Stimulated activated CD8-positive, alpha-beta memory T cell treated with anti-CD3 and anti-CD28 coated beads, Interleukin-7, amount 100 ng/mL, for 48 hours (primary cell): ENCODE results near the gene AVEN.
"Not testable (repeated sequence)": the region's sequence is repeated elsewhere in the genome, so short reads cannot be mapped to it uniquely, and the experiment has no call there.

Experiments
- DNase-seq, 2 donors: peaks; one replicate each; pipeline ENCODE4 v3.0.0-alpha.2; 2020; ENCODE audit warnings: low read depth in 1 of 2; ENCODE audit errors: extremely low read depth in 1 of 2

Gene AVEN, protein sequence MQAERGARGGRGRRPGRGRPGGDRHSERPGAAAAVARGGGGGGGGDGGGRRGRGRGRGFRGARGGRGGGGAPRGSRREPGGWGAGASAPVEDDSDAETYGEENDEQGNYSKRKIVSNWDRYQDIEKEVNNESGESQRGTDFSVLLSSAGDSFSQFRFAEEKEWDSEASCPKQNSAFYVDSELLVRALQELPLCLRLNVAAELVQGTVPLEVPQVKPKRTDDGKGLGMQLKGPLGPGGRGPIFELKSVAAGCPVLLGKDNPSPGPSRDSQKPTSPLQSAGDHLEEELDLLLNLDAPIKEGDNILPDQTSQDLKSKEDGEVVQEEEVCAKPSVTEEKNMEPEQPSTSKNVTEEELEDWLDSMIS

DNA sequence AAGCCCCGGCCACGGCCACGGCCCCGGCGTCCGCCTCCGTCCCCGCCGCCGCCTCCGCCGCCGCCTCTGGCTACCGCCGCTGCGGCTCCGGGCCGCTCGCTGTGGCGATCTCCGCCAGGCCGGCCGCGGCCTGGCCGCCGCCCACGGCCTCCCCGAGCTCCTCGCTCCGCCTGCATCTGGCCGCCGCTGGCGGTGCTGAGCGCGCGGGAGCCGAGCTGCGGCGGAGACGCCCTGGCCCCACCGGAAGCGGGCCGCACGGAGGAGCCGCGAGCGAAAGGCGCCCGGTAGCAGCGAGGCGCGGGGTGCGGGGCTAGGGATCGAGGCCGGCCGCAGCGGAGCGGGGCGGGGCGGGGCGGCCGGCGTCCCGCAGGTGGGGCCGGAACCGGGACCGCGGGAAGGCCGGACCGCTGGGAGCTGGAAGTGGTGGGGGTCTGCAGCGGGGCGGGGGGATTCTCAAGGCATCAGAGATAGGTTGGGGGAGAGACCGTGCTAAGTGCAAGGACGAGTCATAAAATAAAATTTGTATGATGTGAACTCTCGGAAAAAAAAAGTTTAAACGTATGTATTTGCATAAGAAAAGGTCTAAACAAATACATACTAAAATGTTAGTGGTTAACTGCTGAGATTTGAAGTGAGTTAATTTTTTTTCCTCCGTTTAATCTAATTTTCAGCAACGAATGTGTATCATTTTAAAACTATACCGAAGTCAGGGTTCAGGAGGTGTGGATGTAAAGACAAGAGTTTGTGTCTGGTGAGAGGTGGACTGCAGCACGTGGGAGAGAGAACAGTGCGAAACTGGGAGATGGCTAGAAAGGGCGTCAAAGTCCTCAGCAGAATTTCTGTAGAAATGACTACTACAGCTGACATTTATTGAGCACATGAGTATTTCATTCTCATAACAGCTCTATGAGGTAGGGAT is at the start of gene AVEN:
Gene AVEN (minus strand): TSS at position 334 of the 919 bp plus-strand sequence. CDS start 158 bp downstream, at position 176.
- peak; percentile 37 to 43 for DNase-seq

DNA sequence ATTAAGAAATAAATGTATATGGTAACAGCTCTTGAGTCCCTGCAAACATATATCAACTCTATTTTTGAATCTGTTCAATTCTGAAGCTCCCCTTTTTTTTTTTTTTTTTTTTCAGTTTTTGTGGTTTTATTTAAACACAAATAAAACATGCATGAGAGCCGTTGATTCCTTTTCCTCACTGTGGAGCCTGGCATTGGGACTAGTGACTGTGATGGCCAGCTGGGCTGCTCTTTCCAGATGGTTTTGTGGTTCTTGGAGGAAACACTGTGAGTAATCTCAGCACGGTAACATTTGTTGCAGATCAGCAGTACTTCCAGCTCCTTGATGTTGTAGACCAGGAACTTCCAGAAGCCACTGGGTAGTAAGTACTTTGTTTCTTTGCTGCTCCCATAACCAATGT is 46.7 kb upstream of the AVEN start:
- DNase-seq: no peak

DNA sequence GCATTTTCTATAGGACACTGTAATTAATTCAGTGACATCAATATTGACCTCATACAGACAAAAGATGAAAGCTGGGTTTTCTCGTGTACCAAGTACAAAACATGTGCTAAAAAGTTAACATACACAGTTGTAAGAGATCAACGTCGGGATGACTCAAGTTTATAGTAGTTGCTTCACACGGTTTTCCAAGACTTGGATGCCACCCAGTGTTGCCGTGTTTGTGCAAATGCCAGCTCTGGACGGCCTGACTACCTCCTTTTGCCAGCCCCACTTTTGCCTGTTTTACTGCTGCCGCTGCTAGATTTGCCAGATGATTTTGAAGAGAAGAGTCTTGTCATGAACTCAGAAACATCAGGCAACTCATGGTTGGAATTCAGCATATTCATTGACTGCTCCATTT is 45.1 kb upstream of the AVEN start:
- no peak for DNase-seq

DNA sequence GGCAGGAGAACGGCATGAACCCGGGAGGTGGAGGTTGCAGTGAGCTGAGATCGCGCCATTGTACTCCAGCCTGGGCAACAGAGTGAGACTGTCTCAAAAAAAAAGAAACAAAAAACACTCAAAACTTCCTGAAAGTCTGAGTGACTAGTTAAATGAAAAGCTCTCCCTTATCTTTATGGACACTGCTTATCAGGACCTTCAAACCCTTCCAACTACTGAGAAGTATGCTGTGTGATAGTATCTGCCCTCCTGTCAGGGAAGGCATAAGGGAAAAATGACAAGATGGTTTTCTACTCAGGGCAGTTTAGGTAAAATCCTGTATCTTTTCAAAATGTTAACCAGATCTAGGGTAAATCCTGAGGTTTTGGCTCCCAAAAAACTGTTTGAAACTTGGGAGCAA is 40.9 kb upstream of the AVEN start:
- no peak for DNase-seq

DNA sequence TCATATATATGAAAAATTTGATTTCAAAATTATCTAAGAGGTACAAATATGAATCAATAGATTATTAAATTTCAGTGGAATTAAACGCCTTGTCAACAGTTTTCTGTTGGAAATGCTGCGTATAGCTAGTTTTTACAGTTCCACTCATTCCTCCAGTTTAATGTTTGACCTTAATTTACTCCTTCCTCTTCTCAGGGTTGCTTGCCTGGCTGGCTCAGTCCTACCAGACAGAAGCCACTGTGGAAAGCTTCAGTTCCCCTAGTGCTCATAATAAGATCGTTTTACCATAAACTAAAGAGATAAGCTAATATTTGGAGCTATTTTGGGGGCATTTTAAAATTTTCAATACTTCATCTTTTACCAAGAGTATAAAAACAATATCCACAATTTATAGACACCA is 39.9 kb upstream of the AVEN start:
- DNase-seq: no peak

DNA sequence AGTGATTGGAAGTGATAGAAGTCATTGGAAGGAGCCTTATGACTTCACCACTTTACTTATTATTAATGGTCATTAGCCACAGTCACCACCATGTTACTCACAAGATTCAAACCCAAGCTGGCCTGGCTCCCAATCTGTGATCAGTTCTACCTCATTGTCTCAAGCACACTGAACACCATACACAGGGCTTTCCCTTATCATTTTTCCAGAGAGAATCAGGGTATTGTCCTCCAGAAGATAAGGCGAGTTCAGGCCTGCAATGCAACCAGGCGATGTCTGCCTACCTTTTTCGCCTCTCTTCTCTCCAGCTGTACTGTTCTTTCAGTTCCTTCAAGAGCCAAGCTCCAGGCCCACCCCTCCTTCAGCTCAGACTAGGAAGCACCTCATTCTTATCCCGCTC is 37.8 kb upstream of the AVEN start:
- no peak for DNase-seq

DNA sequence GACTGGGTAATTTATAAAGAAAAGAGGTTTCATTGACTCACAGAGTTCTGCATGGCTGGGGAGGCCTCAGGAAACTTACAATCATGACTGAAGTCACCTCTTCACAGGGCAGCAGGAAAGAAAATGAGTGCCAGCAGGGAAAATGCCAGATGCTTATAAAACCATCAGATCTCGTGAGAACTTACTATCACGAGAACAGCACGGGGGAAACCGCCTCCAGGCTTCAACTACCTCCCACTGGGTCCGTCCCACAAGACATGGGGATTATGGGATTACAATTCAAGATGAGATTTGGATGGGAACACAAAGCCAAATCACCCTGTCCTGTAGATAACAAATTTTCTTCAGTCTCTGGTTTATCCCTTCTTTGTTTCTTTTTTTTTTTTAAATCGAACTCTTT is 31.0 kb upstream of the AVEN start:
- DNase-seq: no peak

DNA sequence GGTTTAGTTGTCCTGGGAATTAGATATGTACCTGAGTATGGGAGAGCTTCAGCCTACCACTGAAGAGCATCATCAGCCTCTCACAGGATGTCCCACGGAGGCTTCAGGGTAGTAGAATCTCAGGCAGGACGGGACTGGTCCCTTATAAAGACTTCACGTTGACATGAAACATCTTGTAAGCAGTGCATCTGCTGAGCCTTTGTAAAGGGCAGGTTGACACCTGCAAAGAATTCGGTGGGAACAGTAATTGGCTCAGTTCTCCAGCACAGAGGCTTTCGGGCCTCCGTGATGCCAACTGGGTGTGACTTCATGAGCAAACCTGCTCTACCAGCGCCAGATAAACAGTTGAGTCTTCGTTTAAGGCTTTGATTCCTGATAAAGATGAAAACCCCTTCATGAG is 26.9 kb upstream of the AVEN start:
- DNase-seq: no peak

DNA sequence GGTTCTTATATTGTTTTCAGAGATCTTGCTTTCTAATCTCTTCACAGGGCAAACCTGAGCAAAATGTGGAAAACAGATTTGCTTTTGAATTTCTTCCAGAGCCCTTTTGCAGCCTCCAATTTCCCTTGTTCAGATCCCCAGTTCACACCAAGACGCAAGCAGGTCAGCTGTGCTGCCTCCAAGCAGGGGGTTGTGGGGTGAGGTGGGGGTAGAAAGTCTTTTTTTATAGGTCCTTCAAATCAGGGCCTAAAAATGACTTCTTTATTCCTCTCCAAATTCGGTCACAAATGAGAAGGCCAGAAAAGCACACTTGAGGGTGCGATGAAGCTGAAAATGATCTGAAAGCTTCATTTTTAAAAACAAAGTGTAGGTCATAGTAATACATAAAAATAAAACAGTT is 26.3 kb upstream of the AVEN start:
- no peak for DNase-seq

DNA sequence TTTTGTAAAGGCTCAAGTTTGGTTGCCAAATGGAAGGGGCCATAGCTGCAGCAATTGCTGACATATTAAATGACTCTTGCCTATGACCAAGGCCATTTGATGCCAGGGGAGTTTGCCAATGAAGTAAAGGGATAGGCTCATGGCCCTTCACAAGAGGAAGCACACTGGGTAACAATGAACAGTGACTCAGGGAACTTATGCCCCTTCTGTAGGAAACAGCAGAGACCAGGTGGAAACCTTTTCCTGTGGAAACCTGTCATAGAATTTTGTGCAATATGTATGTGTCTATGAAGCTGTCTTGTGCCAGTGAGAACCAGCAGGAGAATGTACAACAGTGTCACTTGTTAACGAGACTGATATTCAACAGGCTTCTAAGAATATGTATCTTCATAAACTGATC is 25.4 kb upstream of the AVEN start:
- DNase-seq: no peak

DNA sequence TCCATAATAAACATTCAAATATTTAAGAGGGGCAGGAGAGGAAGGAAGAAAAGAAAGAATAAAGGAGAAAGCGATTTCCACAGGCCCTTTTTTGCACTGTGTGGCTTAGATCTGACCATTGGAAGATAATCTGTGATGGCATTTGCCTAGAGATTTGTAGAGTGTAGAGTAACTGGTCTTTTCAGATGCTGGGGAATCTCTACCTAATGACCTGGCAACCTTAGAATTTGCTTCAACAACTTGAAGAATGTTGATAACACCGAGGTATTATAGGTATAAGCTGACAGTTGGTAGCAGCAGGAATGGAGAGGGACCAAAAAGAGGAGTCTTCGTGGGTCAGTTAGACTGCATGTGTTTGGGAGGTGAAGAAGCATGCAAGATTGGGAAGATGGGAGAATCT is 20.9 kb upstream of the AVEN start:
- no peak for DNase-seq

DNA sequence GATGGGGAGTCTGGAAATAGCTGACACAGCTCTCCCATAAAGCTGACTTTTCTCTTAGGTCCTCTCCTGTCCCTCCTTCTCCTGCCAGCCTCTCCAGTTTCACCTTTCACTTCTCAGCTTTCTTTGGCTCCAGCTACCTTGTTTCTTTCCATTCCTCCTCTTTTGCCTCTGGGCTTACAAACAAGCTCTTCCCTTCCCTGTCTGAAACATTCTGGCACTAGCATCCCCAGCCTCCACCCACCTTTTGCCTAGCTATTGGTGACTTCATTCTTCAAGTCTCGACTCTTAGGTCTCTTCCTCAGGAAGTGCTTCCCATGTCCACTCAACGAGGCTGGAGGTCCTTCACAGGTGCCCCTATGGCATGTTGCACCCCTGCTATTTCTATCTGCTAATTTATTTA is 20.5 kb upstream of the AVEN start:
- no peak for DNase-seq

DNA sequence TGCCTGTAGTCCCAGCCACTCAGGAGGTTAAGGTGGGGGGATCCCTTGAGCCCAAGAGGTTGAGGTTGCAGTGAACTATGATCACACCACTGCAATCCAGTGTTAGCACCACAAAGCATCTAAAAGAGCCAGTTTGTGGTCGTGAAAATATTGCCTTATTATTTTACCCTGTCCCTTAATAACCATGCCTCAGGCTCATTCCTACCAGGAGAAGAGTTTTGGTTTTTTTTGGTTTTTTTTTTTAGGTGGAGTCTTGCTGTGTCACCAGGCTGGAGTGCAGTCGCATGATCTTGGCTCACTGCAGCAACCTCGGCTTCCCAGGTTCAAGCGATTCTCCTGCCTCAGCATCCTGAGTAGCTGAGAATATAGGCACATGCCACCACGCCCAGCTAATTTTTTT is 17.9 kb upstream of the AVEN start:
- no peak for DNase-seq

DNA sequence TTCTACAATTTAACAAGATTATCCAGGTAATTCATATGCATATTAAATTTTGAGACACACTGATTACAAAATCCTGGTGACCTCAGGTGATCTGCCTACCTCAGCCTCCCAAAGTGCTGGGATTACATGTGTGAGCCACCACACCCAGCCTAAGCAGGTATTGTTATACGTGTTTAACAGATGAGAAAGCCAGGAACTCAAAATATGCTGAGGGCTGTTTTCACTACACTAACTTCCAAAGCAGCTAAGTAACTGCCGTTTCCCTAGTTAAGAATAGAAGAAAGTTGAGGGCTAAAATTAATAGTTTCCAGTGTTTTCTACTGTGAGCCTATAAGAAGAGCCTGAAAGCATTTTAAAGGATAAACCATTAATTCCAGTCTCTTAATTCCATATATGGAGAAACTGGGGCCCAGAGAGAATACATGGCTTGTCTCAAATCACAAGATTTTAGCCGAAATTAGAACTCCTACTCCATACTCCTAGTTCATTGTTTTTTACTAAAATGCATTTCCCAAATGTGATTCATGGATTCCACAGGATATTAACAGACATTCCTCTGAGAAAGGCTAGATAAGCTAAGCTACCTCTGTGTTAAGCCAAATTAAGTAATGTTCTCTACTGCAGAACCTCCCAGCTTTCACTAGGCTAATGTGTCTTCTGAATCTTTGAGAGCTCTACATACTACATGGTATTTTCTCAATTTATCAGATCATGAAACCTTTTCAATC is 17.0 kb upstream of the AVEN start:
- no peak for DNase-seq

DNA sequence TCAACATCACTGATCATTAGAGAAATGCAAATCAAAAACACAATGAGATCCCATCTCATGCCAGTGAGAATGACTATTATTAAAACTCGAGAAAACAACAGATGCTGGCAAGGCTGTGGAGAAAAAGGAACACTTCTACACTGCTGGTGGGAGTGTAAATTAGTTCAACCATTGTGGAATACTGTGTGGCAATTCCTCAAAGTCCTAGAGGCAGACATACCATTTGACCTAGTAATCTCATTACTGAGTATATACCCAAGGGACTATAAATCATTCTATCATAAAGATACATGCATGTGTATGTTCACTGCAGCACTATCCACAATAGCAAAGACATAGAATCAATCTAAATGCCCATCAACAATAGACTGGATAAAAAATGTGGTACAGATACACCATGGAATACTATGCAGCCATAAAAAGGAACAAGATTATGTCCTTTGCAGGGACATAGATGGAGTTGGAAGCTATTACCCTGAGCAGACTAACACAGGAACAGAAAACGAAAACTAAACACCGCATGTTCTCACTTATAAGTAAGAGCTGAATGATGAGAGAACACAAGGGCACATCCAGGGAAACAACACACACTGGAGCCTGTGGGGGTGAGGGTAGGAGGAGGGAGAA is 15.2 kb upstream of the AVEN start:
- DNase-seq: no peak

DNA sequence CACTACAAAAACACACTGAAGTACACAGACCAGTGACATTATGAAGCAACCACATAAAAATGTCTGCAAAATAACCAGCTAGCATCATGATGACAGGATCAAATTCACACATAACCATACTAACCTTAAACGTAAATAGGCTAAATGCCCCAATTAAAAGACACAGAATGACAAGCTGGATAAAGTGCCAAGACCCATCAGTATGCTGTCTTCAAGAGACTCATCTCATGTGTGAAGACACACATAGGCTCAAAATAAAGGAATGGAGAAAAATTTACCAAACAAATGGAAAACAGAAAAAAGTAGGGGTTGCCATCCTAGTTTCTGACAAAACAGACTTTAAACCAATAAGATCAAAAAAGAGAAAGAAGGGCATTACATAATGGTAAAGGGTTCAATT is 11.4 kb upstream of the AVEN start:
- DNase-seq: not testable (repeated sequence)

DNA sequence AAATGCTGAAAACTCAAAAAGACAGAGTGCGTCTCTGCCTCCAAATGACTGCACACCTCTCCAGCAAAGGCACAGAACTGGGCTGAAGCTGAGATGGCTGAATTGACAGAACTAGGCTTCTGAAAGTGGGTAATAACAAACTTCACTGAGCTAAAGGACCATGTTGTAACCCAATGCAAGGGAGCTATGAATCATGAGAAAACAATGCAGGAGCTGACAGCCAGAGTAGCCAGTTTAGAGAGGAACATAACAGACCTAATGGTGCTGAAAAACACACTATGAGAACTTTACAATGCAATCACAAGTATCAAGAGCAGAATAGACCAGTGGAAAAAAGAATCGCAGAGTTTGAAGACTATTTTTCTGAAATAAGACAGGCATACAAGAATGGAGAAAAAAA is 10.1 kb upstream of the AVEN start:
- no peak for DNase-seq

DNA sequence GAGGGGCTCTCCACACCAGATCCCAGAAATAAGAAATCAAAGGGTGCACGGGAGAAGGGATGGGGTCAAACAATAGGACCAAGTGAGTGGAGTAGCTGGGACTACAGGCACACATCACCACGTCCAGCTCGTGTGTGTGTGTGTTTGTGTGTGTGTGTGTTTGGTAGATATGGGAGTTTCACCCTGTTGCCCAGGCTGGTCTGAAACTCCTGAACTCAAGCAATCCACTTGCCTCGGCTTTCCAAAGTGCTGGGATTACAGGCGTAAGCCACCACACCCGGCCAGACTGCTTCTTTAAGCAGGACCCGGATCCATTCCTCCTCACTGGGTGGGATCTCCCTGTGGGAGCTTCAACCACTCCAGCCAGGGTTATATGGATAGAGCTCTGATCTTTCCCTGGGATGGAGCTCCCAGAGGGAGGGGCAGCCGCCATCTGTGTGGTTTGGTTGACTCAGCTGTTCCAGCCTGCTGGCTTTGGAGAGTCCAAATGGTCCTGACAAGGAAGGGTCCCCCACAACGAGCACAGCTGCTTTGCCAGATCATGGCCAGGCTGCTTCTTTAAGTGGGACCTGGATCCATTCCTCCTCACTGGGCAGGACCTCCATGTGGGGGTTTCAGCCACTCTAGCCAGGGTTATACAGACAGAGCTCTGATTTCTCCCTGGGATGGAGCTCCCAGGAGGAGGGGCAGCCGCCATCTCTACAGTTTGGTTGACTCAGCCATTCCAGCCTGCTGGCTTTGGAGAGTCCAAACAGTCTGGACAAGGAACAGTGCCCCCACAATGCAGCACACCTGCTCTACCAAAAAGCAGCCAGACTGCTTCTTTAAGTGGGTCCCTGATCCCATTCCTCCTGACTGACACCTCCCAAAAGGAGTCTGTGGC is 9.1 kb upstream of the AVEN start:
- no peak for DNase-seq

DNA sequence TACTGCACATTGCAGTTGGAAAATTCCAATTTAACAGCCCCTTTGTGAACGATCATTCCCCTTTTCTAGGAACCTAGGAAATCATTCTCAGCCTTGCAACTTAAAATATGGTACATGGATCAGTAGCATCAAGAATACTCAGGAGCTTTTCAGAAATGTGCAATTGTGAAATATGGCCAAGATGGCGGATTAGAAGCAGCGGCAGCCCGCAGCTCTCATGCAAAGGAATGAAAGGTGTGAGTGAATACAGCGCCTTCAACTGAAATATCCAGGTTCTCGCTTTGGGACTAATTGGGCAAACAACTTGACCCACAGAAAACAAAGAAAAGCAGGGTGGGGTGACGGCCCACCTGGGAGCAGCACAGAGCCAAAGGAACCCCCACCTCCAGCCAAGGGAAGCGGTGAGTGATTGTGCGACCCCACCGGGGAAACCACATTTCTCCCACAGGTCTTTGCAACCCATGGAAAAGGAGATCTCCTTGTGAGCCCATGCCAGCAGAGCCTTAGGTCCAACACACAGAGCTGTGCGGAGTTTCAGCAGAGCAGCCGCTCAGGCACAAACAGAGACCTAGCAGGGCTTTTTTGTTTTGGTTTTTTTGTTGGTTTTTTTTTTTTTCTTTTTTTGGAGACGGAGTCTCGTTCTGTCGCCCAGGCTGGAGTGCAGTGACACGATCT is 7.6 kb upstream of the AVEN start:
- DNase-seq: no peak

DNA sequence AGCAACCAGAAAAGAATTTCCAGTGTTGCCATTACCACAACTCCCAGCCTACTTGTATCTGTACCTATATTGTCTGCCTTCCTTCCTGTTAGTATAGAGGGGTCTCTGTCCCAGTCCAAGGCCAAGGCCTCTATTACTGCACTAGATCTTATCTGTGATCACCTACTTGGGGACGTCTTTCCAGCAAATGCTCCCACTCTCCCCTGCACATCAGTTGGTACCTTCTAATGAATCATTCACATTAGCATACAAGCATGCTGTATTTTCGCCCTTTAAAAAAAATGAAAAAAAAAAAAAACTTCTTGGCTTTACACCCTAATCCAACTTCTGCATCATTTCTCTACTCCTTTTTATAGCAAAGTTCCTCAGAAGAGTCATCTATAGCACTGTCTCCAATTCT is 4.8 kb upstream of the AVEN start:
- DNase-seq: no peak
